ENCODE measurements around the gene CNTNAP5.

CNTNAP5 gene

GRCh38 chr2:124740636-124741035, 715.5 kb downstream of the CNTNAP5 start:
- DNase-seq = no peak

- DNase-seq = no peak
These were observed 728.8 kb downstream of the CNTNAP5 start for GRCh38 chr2:124753842-124754241.

- no peak for DNase-seq
These were observed 730.3 kb downstream of the CNTNAP5 start for GRCh38 chr2:124755386-124755785.

GRCh38 chr2:124756048-124756447, 731.0 kb downstream of the CNTNAP5 start:
- DNase-seq = no peak

- no peak for DNase-seq
These were observed 737.3 kb downstream of the CNTNAP5 start for GRCh38 chr2:124762388-124762787.

GRCh38 chr2:124763611-124764010, 738.5 kb downstream of the CNTNAP5 start:
- no peak for DNase-seq

GRCh38 chr2:124774781-124775180, 749.7 kb downstream of the CNTNAP5 start:
- DNase-seq = no peak

GRCh38 chr2:124776332-124776731, 751.2 kb downstream of the CNTNAP5 start:
- no peak for DNase-seq

GRCh38 chr2:124778076-124778475, 753.0 kb downstream of the CNTNAP5 start:
- DNase-seq = peak; percentile 73

- DNase-seq = no peak
These were observed 771.6 kb downstream of the CNTNAP5 start for GRCh38 chr2:124796647-124797046.

GRCh38 chr2:124797049-124797448, 772.0 kb downstream of the CNTNAP5 start:
- no peak for DNase-seq

- DNase-seq = no peak
These were observed 773.5 kb downstream of the CNTNAP5 start for GRCh38 chr2:124798551-124798950.

- DNase-seq = no peak
These were observed 779.2 kb downstream of the CNTNAP5 start for GRCh38 chr2:124804014-124804940.

- DNase-seq = no peak
These were observed 780.0 kb downstream of the CNTNAP5 start for GRCh38 chr2:124805060-124805459.

- peak; percentile 76 for DNase-seq
These were observed 785.0 kb downstream of the CNTNAP5 start for GRCh38 chr2:124810132-124810531.

GRCh38 chr2:124814968-124815745, 790.1 kb downstream of the CNTNAP5 start:
- no peak for DNase-seq

- DNase-seq = no peak
These were observed 790.9 kb downstream of the CNTNAP5 start for GRCh38 chr2:124816007-124816406.

GRCh38 chr2:124822516-124822915, 797.4 kb downstream of the CNTNAP5 start:
- DNase-seq = no peak

- DNase-seq = no peak
These were observed 799.4 kb downstream of the CNTNAP5 start for GRCh38 chr2:124824441-124824840.

- DNase-seq = no peak
These were observed 807.4 kb downstream of the CNTNAP5 start for GRCh38 chr2:124832521-124832920.

- DNase-seq = no peak
These were observed 809.2 kb downstream of the CNTNAP5 start for GRCh38 chr2:124834331-124834730.

- no peak for DNase-seq
These were observed 810.2 kb downstream of the CNTNAP5 start for GRCh38 chr2:124835331-124835730.

GRCh38 chr2:124836416-124836815, 811.3 kb downstream of the CNTNAP5 start:
- DNase-seq = no peak

- DNase-seq = no peak
These were observed 812.4 kb downstream of the CNTNAP5 start for GRCh38 chr2:124837496-124837895.
